GM19240 (cell line): ENCODE data around the gene DEGS2.

Experiments
- DNase-seq: peaks from one replicate; pipeline ENCODE4 v3.0.0; 2011; ENCODE audit warnings: low spot score; ENCODE audit not compliant: insufficient read length

The DEGS2 gene

DNA sequence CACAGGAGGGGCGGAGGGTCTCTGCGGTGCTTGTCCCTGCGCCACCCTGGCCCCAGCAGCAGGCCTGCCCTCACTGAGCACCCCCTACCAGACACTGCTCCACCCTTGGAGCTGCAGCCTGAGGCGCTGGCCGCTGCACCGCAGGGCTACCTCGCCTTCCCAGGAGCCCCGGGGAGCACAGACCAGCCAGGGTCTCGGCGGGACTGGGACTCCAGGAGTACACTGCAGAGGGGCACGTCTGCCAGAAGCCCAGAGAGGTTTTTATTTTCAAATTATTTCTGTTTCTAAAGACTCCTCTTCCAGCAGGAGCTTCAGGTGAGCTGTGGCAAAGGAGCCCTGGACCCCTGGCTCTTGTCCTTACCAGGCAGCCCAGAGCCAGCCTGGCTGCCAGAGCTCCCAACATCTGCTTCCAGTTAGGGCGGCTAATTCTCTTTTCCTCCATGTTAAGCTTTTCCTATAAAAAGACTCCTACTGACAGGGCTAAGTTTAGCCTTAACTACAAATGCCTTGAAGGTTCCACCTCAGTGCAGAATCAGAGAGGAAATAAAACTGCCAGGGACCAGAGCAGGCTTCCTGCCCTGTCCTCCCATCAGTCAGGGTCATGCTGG is 26.4 kb downstream of the DEGS2 start:
- no peak for DNase-seq

DNA sequence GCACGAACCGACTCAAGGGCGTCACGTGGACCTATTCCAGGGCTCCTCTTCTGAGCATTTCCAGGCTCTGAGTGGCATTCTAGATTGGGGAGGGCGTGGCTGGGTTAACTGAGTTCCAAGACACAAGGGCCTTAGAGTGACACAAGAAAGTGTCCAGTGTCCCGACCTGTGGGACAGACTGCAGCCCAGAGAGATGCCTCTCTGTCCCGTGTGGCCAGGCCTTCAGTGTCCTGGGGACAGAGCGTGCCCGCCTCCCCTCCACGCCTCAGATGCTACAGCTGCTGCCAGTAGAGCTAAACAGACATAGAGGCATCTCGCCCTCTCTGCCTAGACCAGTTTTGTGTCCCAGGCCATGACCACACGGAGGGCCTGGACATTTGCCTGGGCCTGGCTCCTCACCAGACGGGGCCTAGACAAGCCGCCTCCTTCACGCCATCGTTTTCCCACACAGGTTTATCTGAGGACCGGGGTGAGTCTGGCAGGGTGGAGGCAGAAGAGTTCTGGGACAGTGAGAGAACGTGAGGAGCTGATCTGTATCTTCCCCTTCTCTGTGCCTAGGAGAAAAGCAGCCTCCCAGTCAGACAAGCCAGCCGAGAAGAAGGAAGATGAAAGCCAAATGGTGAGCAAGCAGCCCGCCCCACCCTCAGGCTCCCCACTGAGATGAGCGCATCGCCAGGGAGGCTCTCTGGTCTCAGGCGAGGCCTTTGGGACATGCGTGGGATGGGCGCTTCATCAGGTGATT is 27.1 kb downstream of the DEGS2 start:
- no peak for DNase-seq

DNA sequence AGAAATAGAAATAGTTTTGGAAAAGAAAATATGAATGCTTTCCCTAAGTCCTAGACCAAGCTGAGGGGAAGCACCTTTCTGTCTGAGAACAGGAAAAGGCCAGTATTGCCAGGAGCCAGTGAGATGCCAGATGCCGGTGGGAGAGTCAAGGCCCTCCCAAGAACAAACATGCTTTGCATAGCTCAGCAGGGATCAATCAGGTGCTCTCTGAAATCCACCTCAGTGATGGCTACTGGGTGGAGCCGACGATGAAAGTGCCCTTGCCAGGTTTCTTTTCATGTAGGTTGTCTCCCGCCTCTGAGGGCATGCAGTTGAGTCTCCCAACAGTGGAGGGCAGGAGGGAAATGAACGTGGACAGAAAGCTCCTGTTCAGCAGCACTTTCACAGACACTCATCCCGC is 28.3 kb downstream of the DEGS2 start:
- DNase-seq = no peak

DNA sequence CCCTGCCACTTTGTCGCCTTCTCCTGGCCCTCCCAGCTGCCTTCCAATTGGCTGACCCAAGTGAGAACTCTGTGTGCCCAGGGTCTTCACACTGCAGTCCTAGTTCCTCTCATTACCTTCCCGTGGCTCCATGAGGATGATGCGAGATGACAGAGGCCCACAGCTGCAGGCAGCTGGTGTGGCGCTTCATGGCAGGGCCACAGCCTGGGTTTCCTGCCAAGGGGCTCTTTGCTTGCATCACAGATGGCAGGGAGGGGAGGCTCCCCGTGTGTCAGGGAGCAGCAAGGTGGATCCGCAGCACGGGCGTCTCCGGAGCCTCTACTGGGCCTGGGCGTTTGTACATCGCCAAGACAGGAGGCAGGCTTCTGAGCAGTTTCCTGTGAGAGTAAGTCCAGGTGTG is 28.9 kb downstream of the DEGS2 start:
- DNase-seq = no peak

DNA sequence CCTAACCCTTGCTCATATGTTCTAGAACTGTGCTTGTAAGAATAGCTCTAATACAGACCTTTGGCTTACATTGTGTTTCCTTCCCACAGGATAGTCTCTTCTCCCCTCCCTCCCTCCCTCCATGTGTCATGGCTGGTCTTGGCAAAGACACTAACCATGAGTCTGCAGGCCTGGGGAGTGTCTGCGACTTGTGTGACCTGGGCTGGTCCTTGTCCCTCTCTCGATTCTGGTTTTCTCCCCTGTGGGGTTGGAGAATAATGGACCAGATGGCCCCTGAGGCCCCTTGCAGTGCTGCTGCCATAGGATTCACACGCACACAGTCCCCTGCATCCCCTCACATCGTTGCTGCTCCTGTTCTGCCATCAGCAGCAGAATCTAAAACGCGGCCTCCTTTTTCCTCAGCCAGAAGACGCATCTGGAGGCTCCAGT is 30.3 kb downstream of the DEGS2 start:
- no peak for DNase-seq

DNA sequence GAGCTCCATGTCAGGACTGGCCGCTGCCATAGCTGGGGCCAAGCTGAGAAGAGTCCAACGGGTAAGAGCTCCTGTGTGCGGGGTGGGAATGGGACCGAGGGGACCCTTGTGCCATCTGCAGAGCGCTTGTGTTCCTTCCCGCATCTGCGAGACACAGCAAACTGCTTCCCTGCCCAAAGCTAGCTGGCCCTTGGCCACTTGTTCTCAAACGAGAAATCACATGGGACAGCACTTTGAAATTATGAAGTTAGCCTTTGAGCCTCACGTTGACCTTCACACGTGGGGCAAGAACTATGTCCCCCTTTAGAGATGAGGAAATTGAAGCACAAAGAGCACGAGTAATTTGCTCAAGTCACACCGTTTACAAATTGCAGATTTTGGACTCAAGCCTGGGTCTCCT is 30.8 kb downstream of the DEGS2 start:
- no peak for DNase-seq

DNA sequence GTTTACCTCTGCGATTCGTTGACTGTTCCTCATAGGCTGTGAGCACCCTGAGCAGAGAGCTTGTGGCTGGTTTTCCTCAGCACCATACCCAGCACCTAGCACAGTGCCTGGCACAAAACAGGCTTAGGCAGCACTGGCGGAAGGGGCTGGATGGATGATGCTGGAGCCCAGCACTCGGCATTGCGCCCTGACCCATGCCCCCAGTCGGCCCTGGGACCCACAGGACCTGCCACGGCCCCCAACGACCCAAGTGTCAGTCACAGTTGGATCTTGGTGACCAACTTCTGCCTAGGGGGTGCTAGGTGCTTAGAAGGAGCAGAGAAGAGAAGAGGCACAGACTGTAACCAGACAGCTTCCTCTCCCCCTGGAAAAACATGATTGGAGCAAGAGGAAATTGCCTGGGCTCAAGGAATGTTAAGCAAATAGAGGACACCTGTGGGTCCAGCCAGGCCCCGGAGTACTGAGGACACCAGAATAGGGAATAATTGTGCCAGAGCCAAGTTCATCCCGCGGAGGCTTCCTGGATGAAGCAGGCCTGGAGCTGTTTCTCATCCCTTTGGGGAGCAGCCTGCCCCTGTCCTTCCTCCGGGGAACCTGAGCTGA is 31.5 kb downstream of the DEGS2 start:
- no peak for DNase-seq

DNA sequence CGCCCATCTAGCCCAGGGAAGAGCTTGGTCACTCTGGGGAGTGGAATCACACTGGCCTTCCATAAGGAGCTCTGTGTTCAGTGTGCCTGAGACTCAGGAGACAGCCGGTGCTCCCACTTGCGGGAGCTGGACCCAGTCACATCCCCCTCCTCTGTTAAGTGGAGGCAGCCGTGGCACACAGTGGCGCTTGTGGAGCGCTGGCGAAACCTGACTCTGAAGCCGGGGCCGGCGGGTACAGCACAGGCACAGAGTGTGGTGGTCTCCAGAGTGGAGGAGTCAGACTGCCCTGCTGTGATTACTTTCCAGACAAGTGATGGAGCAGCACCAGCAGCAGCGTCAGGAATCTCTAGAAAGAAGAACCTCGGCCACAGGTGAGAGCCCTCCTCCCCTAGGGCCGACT is 33.0 kb downstream of the DEGS2 start:
- DNase-seq = no peak

DNA sequence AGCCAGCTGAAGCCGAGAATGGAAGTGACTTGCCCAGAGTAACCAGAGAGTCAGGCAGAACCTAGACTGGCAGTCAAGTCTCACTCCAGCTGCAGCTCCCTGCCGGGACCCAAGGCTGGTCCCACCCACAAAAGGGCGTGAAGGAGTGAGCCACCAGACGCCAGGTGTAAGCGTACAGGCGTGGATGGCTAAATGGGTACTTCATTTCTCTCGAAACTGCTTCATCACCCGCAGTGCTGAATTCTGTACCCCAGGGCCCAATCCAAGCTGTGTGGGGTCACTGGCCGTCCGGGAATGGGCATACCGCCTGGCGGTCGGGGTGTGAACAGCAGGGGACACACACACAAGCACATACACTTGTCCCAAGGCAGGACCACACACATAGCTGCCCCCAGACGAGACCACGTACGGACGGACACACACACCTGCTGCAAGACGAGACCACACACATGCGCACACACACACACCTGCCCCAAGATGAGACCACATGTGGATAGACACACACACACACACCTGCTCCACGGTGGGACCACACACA is 34.8 kb downstream of the DEGS2 start:
- no peak for DNase-seq

DNA sequence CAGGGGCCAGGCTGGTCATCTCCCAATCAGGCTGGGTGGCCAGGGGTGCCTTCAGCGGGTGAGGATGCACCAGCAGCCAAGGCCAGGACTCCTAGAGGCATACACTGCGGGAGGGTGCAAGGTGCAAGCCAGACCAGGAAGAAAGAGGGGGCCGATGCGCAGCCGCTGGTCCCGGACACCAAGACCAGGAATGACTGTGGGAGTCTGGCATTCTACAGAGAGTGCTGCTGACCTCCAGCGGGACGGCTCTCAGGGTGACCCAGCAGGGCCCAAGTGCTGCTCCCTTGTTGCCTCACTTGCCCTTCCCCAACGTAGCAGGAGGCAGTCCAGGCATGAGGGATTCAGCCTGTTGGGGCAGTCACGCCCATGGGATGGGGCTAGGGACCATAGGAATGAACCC is 35.8 kb downstream of the DEGS2 start:
- DNase-seq = no peak

DNA sequence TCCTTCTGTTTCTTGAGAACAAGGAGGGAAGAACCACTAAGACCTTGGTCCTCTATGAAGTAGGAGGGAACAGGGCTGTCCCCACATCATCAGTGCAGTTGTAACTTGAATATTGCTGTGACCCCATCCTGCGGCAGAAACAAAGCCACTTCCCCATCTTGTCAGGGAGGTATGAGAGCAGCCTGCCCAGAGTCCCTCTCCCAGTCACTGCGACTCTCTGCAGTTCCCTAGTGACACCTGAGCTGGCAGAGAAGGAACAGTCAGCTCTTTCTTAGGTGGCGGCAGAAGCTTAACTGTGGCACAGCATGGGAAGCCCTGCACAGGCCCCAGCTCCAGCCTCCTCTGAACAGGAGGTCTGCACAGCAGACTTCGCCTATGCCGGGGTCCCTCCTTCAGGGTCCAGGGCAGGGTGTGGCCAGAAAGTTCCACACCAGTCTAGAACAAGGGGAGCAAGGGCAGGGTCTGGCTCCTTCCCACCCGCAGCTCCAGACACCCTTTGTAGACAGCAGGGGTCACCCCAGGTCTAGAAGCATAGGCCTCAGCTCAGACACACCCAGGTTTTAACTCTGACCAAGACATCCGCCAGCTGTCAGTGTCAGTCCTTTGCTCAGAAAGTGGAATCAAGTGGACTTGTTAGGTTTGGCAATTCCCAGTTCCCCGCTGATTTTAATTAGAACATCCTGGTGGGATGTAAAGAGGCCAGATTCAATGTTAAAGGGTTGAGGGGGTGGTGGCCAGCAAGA is 36.8 kb downstream of the DEGS2 start:
- no peak for DNase-seq

DNA sequence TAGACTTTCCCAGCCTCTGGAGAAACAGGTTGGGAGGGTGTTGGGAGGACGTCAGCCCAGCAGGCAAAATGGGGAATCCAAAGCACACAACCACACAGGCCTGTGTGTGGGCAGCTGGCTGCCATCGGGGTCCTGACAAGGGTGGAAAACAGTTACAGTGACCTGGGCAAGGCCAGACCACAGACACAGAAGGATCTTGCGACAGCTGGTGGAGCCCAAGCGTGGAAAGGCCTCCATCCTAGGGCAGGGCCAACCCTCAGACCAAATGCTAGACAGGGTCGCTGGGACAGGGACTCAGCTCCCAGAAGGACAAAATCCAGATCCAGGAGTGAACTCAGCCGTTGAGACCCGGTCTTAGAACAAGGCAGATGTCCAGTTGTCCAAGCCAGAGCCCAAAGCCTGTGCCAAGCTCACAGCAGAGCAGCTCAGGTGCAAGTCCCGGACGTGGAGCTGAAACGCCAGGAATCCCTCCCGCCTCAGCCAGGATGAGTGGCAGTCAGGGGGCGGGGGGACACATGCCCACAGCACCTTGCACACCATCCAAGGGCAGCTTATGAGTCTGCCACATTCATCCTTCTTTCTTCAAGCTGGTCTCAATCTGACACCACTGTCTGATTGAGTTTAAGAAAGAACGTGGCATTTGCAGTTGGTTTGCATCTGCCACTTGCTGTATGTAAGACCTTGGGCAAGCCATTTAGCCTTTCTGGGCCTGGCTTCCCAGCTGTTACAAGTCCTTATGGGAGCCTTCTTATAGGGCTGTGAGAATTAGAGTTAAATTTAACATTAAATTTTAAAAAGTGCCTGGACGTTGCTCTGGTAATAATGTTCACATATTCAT is 37.6 kb downstream of the DEGS2 start:
- no peak for DNase-seq

DNA sequence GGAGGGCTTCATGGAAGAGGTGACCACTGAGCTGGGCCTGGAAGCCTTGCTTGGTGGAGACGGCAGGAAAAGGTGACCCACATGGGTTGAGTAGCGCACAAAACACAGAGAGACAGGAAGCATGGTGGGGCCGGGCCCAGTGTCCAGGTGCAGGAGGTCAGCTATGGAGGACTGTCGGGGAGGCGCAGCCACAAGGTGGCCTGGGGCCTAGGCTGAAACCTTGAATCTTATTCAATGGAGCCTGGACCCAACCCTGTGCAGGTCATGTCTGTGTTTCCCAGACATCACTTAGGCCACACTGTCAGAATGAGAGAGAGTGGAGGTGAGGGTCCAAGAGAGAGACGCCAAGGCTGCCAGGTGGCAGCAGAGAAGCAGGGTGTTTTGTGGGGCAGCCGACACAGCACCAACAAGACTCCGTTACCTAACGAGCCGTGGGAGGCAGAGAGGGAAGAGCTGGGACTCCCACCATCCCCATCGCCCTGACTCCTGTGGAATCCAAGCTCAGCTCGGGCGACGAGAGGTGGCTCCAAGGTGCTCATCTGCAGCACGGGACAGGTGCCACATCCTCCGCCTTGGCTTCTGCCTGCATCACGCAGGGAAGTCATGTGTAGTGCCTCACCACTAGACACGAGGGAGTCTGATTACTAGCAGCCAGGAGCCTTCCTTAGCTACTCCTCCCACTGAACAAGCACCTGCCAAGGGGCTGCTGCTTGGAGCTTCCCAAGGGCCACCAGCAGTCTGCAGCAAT is 38.7 kb downstream of the DEGS2 start:
- DNase-seq = no peak

DNA sequence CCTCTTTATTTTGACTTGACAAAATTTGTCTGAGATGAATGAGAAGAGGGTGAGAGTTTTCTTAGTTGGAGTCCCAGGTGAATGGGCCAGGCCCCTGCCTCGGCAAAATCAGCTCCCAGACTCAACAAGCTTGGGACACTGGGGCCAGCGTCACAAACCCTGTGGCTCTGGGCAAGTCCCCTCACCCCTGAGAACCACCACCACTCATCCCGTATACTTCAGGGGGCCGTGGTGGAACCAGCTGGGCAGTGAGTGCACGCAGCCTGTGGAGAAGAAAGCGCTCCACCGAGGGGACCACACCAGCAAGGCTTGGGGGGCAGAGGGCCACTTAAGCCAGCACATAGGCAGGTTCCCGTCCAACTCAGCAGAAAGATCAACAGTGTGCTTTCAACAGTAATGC is 40.2 kb downstream of the DEGS2 start:
- no peak for DNase-seq

DNA sequence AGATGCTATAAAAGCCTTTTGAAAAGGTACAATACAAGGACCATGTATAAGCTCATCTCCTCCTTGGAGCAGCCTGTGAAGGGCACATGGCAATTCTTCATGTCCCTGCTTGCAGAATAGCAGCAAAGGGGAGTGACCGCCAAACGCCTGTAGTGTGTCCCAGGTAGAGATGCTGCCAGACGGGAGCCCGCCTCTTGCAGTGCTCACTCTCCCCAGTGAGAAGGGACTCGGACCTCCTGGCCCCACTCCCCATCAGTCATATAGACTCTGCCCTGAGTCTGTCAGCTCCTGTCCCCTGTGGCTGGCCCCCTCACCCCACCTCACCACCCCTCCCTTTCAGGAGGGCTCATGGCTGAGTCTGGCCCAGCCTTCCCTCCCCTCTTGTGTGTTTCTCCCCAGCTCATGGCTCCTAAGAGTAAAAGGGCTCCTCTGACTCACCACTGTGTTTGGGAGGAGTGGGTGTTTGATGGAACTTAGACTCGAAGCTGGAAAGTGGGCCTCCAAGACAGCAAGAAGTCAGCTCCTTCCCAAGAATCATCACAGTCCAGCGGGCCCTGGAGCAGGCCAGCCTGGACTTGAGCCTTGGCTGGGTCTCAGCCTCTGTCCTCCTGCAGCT is 40.9 kb downstream of the DEGS2 start:
- no peak for DNase-seq

DNA sequence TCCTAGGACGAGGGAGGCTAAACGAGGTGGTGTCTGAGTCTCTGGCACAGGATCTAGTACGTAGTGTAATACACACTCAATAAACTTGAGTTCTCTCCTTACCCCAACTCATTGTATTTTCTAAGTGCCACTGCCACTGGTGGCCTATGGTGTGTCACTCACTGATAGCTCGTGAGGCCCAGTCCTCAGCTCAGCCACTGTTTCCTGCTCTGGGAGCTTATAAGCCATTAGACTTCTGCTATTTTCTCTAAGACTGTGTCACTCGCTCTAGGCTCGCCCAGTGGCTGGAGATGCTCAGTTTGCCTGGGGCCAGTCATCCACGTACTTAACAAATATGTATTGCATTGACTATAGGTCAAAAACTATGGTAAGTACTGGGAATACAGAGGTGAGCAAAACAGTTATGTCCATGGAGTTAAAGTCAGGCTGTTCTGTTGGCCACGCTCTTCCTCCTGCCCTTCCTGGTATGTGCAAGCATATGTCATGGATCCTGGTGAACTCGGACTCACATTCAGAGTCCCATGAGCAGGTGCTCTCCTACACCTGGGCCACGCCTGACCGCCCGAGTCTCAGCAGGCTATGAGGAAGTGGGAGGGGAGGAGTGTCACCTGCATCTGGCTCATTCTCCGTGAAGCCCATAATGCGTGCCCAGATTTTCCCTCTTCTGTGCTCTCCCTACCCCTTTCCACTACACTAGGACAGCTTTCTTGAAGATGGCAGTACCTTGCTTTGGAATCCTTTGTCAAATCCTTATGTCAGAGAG is 41.6 kb downstream of the DEGS2 start:
- no peak for DNase-seq

DNA sequence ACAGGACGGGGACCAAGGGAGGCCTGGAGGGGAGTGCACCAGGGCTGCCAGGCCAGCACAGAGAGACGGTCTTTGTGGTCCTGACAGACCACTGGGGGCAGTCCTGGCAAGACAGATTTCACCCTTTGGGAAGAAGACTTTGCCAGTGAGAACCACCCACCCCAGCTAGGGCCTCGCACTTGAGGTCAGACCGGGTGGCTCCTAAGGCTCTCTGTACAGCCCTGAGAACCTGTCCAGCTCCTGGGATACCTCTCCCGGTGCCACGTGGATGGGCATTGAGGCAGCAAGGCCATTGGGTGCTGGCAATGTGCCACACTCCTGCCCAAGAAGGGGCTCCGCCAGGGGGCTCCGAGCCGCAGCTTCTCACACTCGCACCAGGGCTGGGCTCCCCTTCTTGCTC is 42.4 kb downstream of the DEGS2 start:
- DNase-seq = no peak

DNA sequence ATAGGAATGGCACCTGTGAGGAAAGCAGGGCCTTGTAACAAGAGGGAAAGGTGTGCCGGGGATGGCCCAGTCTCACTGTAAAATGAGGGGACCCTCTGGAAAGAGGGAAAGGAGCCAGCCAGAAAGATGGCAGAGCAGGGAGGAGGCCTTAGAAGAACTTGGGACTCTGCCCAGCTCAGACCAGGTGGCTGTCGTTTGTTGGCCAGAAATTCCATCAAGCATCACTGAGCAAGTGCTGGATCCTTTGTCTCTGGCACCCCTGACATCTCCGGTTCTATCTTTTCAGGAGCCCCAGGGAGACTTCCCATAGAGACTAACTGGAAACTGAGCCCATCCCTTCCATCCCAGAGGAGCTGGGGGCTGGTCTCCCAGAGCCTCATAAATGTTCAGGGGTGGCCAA is 43.3 kb downstream of the DEGS2 start:
- no peak for DNase-seq

DNA sequence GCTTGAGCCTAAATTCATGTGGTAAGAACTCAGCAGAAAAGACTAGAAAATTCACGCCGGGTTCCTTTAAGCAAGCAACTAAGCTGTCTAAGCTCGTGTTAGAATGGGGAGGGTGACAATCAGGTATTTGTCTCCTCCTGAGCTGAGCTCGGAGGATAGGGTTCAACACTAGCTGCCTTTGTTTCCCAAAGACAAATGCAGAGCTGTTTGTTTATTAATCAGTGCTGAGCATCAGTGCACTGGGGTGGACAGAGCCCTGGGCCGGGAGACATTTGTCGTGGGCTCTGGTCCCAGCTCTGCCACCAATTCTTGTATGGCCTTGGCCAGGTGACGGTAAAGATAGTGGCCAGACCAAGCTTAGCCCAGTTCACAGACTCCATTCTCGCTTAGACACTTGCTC is 43.7 kb downstream of the DEGS2 start:
- DNase-seq = no peak
